ENCODE results near the gene CMTM7.

The CMTM7 gene

GRCh38 chr3:32481791-32482631, 90.4 kb downstream of the CMTM7 start:
- no peak for TF ChIP-seq CTCF (IDR thresholded peaks at IDR 0.05; ENCODE audit: low read depth, low read length)

GRCh38 chr3:32482693-32483092, 91.0 kb downstream of the CMTM7 start:
- DNase-seq (ENCODE audit: extremely low read depth, low read depth), result no peak
- no peak for TF ChIP-seq CTCF (IDR thresholded peaks at IDR 0.05; ENCODE audit: low read depth, low read length)

More at GRCh38 chr3:32481791-32482631, 90.4 kb downstream of the CMTM7 start:
- no peak for DNase-seq (ENCODE audit: extremely low read depth, low read depth)

GRCh38 chr3:32483772-32484171, 92.1 kb downstream of the CMTM7 start:
- no peak for DNase-seq (ENCODE audit: extremely low read depth, low read depth)
- TF ChIP-seq CTCF (IDR thresholded peaks at IDR 0.05; ENCODE audit: low read depth, low read length), result no peak

GRCh38 chr3:32484436-32484835, 92.8 kb downstream of the CMTM7 start:
- no peak for TF ChIP-seq CTCF (IDR thresholded peaks at IDR 0.05; ENCODE audit: low read depth, low read length)
- no peak for DNase-seq (ENCODE audit: extremely low read depth, low read depth)

GRCh38 chr3:32487781-32488473, 96.3 kb downstream of the CMTM7 start:
- TF ChIP-seq CTCF (IDR thresholded peaks at IDR 0.05; ENCODE audit: low read depth, low read length), result no peak
- no peak for DNase-seq (ENCODE audit: extremely low read depth, low read depth)

GRCh38 chr3:32488474-32489008, 96.9 kb downstream of the CMTM7 start:
- no peak for TF ChIP-seq CTCF (IDR thresholded peaks at IDR 0.05; ENCODE audit: low read depth, low read length)
- no peak for DNase-seq (ENCODE audit: extremely low read depth, low read depth)

Measured in AG09319 (cell line).